GM23248 (cell line): ENCODE measurements around the gene TNS3.

Experiments
- EZH2 ChIP-seq: fragments of 200-600 bp; sonication (generic); IDR thresholded peaks from 2 replicates; pipeline ENCODE4 v1.6.1; 2018; ENCODE audit warnings: antibody characterized with exemption, mild to moderate bottlenecking; ENCODE audit not compliant: insufficient read depth, poor library complexity, severe bottlenecking
- EZH2phosphoT487 ChIP-seq: fragments of 200-600 bp; sonication (generic); IDR thresholded peaks from 2 replicates; pipeline ENCODE4 v1.6.1; 2018; ENCODE audit warnings: antibody characterized with exemption, moderate library complexity, mild to moderate bottlenecking, low read depth; ENCODE audit not compliant: insufficient read depth

DNA sequence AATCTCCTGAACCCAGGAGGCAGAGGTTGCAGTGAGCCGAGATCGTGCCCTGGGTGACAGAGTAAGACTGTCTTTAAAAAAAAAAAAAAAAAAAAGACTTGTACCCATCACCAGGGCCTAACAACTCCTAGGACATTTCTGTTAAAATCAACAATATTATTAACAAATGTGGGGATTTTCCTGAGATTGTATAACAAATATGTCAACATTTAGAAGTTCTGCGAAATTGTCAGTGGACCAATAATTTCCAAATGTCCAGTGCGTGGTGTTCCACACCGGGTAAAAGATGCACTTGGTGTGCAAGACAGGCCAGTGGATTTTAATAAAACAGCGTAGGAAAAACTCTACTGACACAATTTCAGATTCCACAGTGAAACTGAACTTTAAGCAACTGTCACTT is 71.1 kb downstream of the TNS3 start:
- no peak for TF ChIP-seq EZH2
- TF ChIP-seq EZH2phosphoT487 = no peak
